Testis (tissue), 3 donors: ENCODE measurements around the gene LNPEP. TPM values are rescaled to one million over a fixed set of nuclear protein-coding genes. Genes with fewer than 3 reads are reported as not detected.

ENCODE experiments used
- DNase-seq: peaks from one replicate; pipeline ENCODE4 v3.0.0-alpha.2; 2019
- H3K27ac ChIP-seq, 2 donors: fragments of 200-600 bp; sonication (generic); one replicate each; pipeline ENCODE4 v1.5.1; 2019
- H3K27me3 ChIP-seq: fragments of 200-600 bp; sonication (generic); one replicate; pipeline ENCODE4 v1.5.1; 2019
- H3K36me3 ChIP-seq: fragments of 200-600 bp; sonication (generic); one replicate; pipeline ENCODE4 v1.5.1; 2017; ENCODE audit warnings: low read depth; ENCODE audit errors: missing control alignments
- H3K4me1 ChIP-seq: fragments of 200-600 bp; sonication (generic); one replicate; pipeline ENCODE4 v1.5.1; 2019
- H3K4me3 ChIP-seq, 2 donors: fragments of 200-600 bp; sonication (generic); one replicate each; pipeline ENCODE4 v1.5.1; 2017 to 2019
- H3K9me3 ChIP-seq: fragments of 200-600 bp; sonication (generic); one replicate; pipeline ENCODE4 v1.5.1; 2017
- POLR2A ChIP-seq: fragments of 450-650 bp; IDR thresholded peaks from one replicate; pipeline ENCODE4 v1.6.1; 2017; ENCODE audit warnings: antibody characterized with exemption, mild to moderate bottlenecking, moderate library complexity
- WGBS, 2 donors: methylation state at CpG; one replicate each; pipeline ENCODE4 v1.1.5; 2018; 5-methylcytosine and 5-hydroxymethylcytosine counted together
- intact Hi-C: fragments of 100-400 bp; cut with DNase I; formaldehyde crosslinking; loops from one replicate; pipeline ENCODE4 v1.15.1; 2023; ENCODE audit warnings: low total_unique reads
- polyA plus RNA-seq: library from polyadenylated mRNA; stranded (reverse); fragments of 350-450 nt; fragmentation: Illumina TruSeq; extraction: RNeasy Lipid Tissue Mini Kit (QIAGEN cat#74804); gene quantifications from one replicate; pipeline ENCODE4 v1.2.3, GENCODE V29; 2014; ENCODE audit warnings: low read depth, low replicate concordance; ENCODE audit not compliant: insufficient read depth
- total RNA-seq, 2 donors: library from RNA; depleted of rRNA; stranded (reverse); fragments of >200 nt; gene quantifications; one replicate each; pipeline ENCODE4 v1.2.3, GENCODE V29; 2016
- TF ChIP-seq, protein P1 (sequence below), 3 experiments: fragments of 450-650 bp in 2 of 3; fragments of 200-600 bp in 1 of 3; sonication (generic) in 1 of 3; IDR thresholded peaks; one replicate each; pipeline ENCODE4 v1.5.1; 2016 to 2019; ENCODE audit warnings: antibody characterized with exemption in 3 of 3, mild to moderate bottlenecking in 2 of 3, moderate library complexity in 1 of 3

The LNPEP gene
- total and polyA plus RNA-seq, 3 donors from 2014 or later, result 10.9 to 33.1 (median 28.0) TPM

DNA sequence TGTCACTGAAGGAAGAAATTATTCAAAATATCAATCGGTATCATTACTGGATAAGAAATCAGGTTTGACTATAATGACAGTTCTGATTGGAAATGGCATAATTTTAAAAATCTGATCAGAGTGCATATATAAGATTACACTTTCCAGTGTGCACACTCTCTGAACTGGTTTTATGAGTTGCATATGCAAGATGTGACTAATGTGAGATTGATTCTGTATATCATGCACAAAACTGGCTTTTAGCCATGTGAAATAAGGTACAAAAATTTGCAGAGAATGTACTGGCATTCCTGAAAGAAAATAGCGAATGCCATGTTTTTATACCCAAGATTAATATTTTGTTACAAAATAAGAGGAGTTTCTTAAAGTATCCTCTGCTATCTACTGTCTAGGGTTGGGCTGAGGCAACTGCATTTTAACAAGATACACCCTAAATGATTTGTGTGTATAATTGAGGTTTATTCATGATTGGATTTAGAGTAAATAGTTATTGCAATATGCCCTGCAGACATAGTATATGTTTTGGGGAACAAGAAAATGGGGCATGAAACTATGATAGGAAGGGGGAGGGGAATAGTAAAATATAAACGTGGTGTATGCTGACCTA, 70.7 kb downstream of the LNPEP start:
- intact Hi-C loops, result no loop called here
- Histone ChIP-seq H3K9me3 (no peaks in the 10 kb centered on the region), H3K27ac (no peak overlapping the region), H3K4me1 (no peaks in the 10 kb centered on the region), H3K27me3 (no peaks in the 10 kb centered on the region), H3K4me3 (no peak overlapping the region), H3K36me3 (no peaks in the 10 kb centered on the region)
- TF ChIP-seq POLR2A, result no peak
- TF ChIP-seq, protein P1, sequence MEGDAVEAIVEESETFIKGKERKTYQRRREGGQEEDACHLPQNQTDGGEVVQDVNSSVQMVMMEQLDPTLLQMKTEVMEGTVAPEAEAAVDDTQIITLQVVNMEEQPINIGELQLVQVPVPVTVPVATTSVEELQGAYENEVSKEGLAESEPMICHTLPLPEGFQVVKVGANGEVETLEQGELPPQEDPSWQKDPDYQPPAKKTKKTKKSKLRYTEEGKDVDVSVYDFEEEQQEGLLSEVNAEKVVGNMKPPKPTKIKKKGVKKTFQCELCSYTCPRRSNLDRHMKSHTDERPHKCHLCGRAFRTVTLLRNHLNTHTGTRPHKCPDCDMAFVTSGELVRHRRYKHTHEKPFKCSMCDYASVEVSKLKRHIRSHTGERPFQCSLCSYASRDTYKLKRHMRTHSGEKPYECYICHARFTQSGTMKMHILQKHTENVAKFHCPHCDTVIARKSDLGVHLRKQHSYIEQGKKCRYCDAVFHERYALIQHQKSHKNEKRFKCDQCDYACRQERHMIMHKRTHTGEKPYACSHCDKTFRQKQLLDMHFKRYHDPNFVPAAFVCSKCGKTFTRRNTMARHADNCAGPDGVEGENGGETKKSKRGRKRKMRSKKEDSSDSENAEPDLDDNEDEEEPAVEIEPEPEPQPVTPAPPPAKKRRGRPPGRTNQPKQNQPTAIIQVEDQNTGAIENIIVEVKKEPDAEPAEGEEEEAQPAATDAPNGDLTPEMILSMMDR (IDR thresholded peaks at IDR 0.05), result no peak
- no peak for DNase-seq
- WGBS, 2 donors, result 63% methylated on average over 3 of the region's 3 CpGs

DNA sequence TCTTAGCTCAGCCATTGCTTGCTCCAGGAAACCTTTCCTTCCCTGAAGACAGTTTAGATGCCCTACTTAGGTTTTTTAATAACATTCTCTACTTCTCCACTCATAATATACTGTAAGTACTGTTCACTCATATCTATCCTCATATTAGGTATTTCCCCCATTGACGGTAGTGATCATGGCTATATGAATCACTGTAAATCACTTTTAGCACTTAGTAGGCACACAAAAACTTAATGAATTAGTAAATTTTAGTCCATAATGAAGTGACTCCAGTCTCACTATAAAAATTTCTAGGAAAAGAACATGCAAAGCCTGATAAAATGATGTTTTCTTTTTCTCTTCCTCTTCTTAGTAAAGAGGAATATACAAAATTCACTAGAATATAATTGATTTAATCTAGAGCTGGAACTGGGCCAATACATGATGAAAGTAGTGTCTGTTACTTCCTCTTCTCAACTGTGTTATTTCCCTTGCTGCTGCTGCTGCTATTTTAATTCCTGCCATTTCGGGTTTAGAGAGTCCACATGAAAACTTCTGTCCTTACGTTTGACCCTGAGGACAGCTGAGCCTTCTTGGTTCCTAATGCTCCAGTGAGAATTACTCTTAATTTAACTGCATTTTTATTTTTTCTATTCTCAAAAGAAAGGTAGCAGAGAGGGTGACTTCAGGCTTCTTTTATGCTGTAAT, 73.5 kb downstream of the LNPEP start:
- no peak for DNase-seq
- 63 to 65% methylated on average over 3 of the region's 3 CpGs for WGBS, 2 donors
- intact Hi-C loops, result no loop called here
- Histone ChIP-seq H3K4me3 (no peak overlapping the region), H3K4me1 (no peaks in the 10 kb centered on the region), H3K36me3 (no peaks in the 10 kb centered on the region), H3K9me3 (no peaks in the 10 kb centered on the region), H3K27ac (no peak overlapping the region), H3K27me3 (no peaks in the 10 kb centered on the region)
- TF ChIP-seq POLR2A, result no peak
- TF ChIP-seq, protein P1 (IDR thresholded peaks at IDR 0.05), result no peak

DNA sequence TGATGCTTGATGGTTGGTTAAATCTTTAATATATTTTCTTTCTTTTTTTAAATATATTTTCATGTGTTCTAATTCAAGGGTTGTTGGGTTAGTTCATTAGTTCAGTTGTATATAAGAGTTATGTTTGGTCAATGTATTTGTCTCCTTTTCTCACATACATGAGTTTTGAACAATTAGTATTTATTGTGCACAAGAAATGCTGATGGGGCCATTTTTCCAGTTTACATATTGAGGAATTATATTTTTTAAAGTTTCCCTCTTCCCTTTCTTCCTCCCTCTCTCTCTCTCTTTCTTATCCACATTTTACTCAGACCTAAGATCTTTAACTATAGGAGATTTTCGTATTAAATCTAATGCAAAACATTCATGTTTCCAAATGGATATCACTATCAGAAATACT, 74.0 kb downstream of the LNPEP start:
- H3K4me3 ChIP-seq, result no peak overlapping the region
- no peak for TF ChIP-seq POLR2A
- intact Hi-C loops, result no loop called here
- WGBS, 2 donors, result 72 to 91% methylated on average over 1 of the region's 1 CpG
- no peaks in the 10 kb centered on the region for H3K9me3 ChIP-seq
- H3K27me3 ChIP-seq, result no peaks in the 10 kb centered on the region
- no peaks in the 10 kb centered on the region for H3K36me3 ChIP-seq
- DNase-seq, result no peak
- no peaks in the 10 kb centered on the region for H3K4me1 ChIP-seq
- no peak overlapping the region for H3K27ac ChIP-seq

DNA sequence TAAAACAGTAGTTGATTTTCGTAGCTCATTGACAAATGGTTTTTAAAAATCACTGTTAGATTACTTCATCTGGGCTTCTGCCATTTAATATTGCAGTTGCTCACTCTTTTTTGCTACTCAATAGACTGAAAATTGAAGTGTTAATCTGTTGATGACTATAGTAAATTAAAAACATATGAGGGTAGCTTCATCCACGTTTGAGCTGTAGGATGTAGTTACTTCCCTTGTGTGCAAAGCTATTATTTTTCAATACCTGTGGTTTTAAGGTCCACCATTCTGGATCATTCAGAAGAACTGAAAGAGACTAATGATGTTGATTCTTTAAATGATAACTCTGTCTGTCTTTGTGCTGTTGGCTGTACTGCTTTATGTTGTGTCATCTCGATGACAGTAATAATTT, 74.7 kb downstream of the LNPEP start:
- intact Hi-C loops, result no loop called here
- Histone ChIP-seq H3K9me3 (no peaks in the 10 kb centered on the region), H3K4me1 (no peaks in the 10 kb centered on the region), H3K27ac (no peak overlapping the region), H3K36me3 (no peaks in the 10 kb centered on the region), H3K27me3 (no peaks in the 10 kb centered on the region), H3K4me3 (no peak overlapping the region)
- no peak for DNase-seq
- 68 to 77% methylated on average over 3 of the region's 3 CpGs for WGBS, 2 donors
- TF ChIP-seq POLR2A, result no peak
- TF ChIP-seq, protein P1 (IDR thresholded peaks at IDR 0.05), result no peak

DNA sequence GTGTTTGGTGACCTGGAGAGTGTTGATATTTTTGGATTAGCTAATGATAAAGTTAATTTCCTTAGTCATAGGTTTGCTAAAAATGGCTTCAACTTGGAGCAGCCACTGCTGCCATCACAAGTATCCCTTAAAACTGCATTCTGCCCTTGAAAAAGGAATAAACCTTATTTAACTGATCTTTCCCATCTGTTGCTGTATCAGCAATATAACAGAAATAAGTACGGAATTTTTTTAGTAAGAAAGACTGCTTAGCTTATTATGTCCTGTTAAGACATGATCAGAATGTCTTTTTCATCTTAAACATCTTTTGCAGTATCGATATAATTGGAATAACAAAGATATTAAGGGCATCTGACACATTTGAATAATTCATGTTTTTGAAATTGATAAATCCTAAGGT, 75.7 kb downstream of the LNPEP start:
- Histone ChIP-seq H3K27ac (no peak overlapping the region), H3K4me1 (no peaks in the 10 kb centered on the region), H3K27me3 (no peaks in the 10 kb centered on the region), H3K36me3 (no peaks in the 10 kb centered on the region), H3K4me3 (no peak overlapping the region), H3K9me3 (no peaks in the 10 kb centered on the region)
- TF ChIP-seq POLR2A, result no peak
- TF ChIP-seq, protein P1 (IDR thresholded peaks at IDR 0.05), result no peak
- intact Hi-C loops, result no loop called here
- WGBS, 2 donors, result 93 to 100% methylated on average over 2 of the region's 2 CpGs
- no peak for DNase-seq
